Activated T-cell treated with anti-CD3 and anti-CD28 coated beads, Interleukin-2, amount 50 U/mL, for 72 hours (primary cell): ENCODE data around the gene LDHA. TPM values are rescaled to one million over a fixed set of nuclear protein-coding genes. Genes with fewer than 3 reads are reported as not detected.

ENCODE experiments used
- ATAC-seq, 2 donors: fragments of 150-1000 bp; cut with Tn5 transposase; replicated peaks in 1 of 2; 2 replicates each; pipeline ENCODE4 v1.10.0; 2021; ENCODE audit warnings: moderate library complexity in 2 of 2, mild to moderate bottlenecking in 1 of 2
- DNase-seq, 2 donors: peaks; one replicate each; pipeline ENCODE4 v3.0.0; 2021 to 2022; ENCODE audit warnings: mixed read lengths in 1 of 2
- H3K27ac Mint-ChIP-seq: one replicate; pipeline ENCODE4 v1.8.0; 2022; ENCODE audit warnings: mild to moderate bottlenecking, moderate library complexity, mixed read lengths
- H3K27me3 Mint-ChIP-seq: one replicate; pipeline ENCODE4 v1.8.0; 2022; ENCODE audit warnings: low read depth, mixed read lengths
- H3K36me3 Mint-ChIP-seq, 2 donors: one replicate each; pipeline ENCODE4 v1.8.0; 2022; ENCODE audit warnings: mixed read lengths in 2 of 2, mild to moderate bottlenecking in 1 of 2; ENCODE audit not compliant: insufficient read depth in 2 of 2
- H3K4me1 Mint-ChIP-seq: one replicate; pipeline ENCODE4 v1.8.0; 2022; ENCODE audit warnings: low read depth, mixed read lengths
- H3K4me3 Mint-ChIP-seq, 2 donors: one replicate each; pipeline ENCODE4 v1.8.0; 2022; ENCODE audit warnings: mild to moderate bottlenecking in 2 of 2, mixed read lengths in 2 of 2, moderate library complexity in 2 of 2
- H3K9me3 Mint-ChIP-seq, 2 donors: one replicate each; pipeline ENCODE4 v1.8.0; 2022; ENCODE audit warnings: mixed read lengths in 2 of 2
- total RNA-seq, 2 donors: library from RNA; stranded (reverse); gene quantifications; one replicate each; pipeline ENCODE4 v1.2.3, GENCODE V29; 2022

Gene LDHA
- 100 to 1,000 TPM; 629 to 665 TPM for total RNA-seq

DNA sequence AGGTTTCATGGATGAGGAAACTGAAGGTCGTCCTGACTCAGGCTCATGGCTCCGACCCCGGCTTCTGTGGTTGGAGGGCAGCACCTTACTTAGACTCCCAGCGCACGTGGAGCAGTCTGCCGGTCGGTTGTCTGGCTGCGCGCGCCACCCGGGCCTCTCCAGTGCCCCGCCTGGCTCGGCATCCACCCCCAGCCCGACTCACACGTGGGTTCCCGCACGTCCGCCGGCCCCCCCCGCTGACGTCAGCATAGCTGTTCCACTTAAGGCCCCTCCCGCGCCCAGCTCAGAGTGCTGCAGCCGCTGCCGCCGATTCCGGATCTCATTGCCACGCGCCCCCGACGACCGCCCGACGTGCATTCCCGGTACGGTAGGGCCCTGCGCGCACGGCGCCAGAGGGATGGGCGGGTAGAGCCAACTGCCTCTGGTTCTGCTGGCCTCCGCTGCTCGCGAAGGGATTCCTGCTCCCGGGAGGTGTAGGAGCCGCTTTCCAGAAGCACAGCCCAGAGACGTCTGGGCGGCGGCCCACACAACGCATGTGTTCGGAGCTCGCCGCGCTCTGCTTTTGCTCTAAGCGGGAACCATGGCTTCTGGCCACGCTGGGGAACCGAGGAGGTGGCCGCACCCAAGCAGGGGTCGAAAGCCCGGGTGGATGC, at the start of gene LDHA:
LDHA (plus strand) TSS at position 289 of the 653 bp plus-strand sequence. CDS start 2,280 bp downstream, outside the sequence.
- H3K36me3 Mint-ChIP-seq, result peaks cover 17 to 36% of the 10 kb centered on the region in 2 donors
- H3K9me3 Mint-ChIP-seq, result no peaks in the 10 kb centered on the region
- DNase-seq, result peak; percentile 99 to 100
- peak; percentile 83 for ATAC-seq
- peaks cover 74% of the 10 kb centered on the region for H3K4me1 Mint-ChIP-seq
- H3K27me3 Mint-ChIP-seq, result no peaks in the 10 kb centered on the region
- peak within 1 kb of the TSS; percentile 97 for H3K27ac Mint-ChIP-seq
- H3K4me3 Mint-ChIP-seq, result peak within 1 kb of the TSS; percentile 97 to 99

DNA sequence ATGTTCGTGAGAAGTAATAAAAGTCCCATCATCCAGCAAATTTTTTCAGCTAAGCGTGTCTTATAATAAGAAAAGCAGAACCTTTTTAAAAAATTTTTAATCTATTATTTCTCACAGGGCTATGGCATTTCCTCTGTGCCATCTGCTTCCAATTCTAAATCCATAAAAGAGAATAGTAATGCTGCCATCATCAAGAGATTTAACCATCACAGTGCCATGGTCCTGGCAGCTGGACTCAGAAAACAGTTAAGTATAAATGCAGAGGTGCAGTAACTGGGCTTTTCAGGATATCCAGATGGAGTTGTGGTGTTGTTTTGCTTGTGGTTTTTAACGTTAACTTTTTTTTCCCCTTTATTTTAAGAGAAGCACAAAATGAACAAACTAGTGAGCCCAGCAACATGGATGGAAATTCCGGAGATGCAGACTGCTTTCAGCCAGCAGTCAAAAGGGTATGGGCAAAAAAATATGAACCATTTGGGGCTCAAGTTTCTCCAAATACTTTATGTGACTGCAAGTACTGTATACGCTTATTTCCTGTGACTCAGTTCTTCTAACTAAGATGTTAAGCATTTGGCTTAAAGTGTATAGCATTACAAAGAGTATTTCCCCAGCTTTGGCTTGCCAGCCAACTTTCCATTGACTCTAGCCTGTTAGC, 46.8 kb upstream of the LDHA start:
- DNase-seq (no peak), ATAC-seq (no peak)
- peak overlapping the region; percentile 3 for H3K27ac Mint-ChIP-seq
- H3K4me1 Mint-ChIP-seq, result no peaks in the 10 kb centered on the region
- peaks cover 2 to 18% of the 10 kb centered on the region in 2 donors for H3K36me3 Mint-ChIP-seq
- H3K9me3 Mint-ChIP-seq, result no peaks in the 10 kb centered on the region
- H3K4me3 Mint-ChIP-seq, result no peak overlapping the region
- no peaks in the 10 kb centered on the region for H3K27me3 Mint-ChIP-seq

DNA sequence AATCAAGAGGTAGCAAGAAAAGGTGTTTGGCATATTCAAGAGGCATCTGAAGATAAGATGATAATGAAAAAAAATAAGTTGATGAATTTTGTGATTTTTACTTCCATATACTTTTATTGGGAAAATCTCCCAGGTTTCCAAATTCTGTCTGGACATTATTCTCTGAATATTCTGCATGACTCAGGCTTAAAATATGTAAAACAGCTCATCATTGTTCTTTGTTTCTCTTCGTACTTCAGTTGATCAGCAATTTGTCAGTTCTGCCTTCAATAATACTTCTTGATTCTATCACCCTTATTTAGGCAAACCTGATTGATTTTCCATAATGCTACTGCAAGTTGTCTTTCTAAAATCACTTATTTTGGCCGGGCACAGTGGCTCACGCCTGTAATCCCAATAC, 41.8 kb upstream of the LDHA start:
- Mint-ChIP-seq H3K4me1 (no peaks in the 10 kb centered on the region), H3K9me3 (no peaks in the 10 kb centered on the region), H3K27ac (no peak overlapping the region), H3K4me3 (no peak overlapping the region), H3K36me3 (peaks cover 1 to 16% of the 10 kb centered on the region in 2 donors), H3K27me3 (no peaks in the 10 kb centered on the region)
- no peak for DNase-seq
- no peak for ATAC-seq

DNA sequence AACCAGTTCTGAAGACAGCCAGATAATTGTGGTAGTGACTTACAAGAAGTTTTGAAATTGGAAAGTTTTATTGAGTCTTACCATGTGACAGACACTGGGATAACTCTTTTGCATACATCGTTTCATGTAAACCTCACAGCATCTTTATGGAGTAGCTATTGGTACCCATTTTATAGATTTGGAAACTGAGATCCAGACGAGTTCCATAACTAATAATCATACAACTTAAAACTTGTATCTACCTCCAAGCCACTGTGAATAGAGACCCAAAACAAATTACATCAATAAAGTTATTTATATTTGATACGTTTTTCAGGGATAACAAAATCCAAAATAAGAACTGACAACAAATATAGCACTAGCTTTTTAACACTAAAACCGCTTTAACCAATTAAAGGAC, 35.7 kb upstream of the LDHA start:
- Mint-ChIP-seq H3K27me3 (no peaks in the 10 kb centered on the region), H3K36me3 (peaks cover 4 to 15% of the 10 kb centered on the region in 2 donors), H3K27ac (no peak overlapping the region), H3K4me3 (no peak overlapping the region), H3K4me1 (no peaks in the 10 kb centered on the region), H3K9me3 (no peaks in the 10 kb centered on the region)
- no peak for ATAC-seq
- DNase-seq, result no peak

DNA sequence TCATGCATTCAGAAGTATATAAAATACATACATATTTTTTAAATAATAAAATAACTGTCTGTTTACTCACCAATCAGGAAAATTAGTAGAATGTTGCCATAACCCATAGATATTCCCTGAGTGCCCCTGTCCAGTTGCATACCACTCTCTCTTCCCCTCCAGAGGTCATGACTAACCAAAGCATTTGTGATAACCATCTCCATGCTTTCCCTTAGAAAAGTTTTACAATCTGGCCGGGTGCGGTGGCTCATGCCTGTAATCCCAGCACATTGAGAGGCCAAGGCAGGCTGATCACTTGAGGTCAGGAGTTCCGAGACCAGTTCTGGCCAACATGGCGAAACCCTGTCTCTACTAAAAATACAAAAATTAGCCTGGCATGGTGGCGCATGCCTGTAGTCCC, 33.2 kb upstream of the LDHA start:
- Mint-ChIP-seq H3K4me1 (no peaks in the 10 kb centered on the region), H3K27me3 (no peaks in the 10 kb centered on the region), H3K9me3 (no peaks in the 10 kb centered on the region), H3K36me3 (peaks cover 4 to 17% of the 10 kb centered on the region in 2 donors), H3K4me3 (no peak overlapping the region), H3K27ac (no peak overlapping the region)
- DNase-seq (no peak), ATAC-seq (no peak)

DNA sequence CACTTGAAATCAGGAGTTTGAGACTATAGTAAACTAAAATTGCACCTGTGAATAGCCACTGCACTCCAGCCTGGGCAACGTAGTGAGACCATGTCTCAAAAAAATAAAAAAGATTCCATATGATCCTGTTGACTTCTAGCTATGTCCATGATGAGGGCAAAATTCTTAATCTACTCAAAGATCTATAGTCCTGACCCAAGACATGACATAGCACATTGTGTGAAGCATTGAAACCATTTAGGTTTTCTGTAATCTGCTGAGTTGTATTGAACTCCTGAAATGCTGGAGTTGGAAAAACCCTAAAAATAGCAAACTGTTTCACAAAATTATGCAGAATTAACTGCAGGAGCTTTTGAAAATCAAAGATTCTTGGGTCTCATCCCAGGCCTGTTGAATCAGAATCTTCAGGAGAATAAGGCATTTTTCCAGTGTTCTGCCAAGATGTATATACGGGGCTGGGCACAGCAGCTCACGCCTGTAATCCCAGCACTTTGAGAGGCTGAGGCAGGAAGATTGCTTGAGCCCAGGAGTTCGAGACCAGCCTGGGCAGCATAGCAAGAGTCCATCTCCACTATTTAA, 29.8 kb upstream of the LDHA start:
- no peaks in the 10 kb centered on the region for H3K27me3 Mint-ChIP-seq
- DNase-seq (no peak), ATAC-seq (no peak)
- no peak overlapping the region for H3K4me3 Mint-ChIP-seq
- H3K4me1 Mint-ChIP-seq, result no peaks in the 10 kb centered on the region
- H3K36me3 Mint-ChIP-seq, result peaks cover 2 to 17% of the 10 kb centered on the region in 2 donors
- H3K9me3 Mint-ChIP-seq, result no peaks in the 10 kb centered on the region
- H3K27ac Mint-ChIP-seq, result no peak overlapping the region

DNA sequence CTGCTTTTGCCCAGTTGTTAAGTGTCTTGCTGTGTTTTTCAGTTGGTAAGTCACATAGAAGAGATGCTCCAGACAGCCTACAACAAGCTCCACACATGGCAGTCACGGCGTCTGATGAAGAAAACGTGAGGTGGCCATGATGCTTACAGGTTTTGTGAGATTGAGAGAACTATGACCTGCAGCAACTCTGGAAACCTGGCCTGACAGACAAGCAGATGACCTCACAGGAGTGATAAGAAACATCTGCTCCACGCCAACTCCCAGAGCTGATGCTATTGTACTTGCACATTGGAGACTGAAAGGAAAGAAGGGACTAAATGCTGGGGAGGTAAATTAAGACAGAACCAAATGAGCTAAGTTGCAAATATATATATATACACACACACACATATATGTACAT, 28.6 kb upstream of the LDHA start:
- H3K4me1 Mint-ChIP-seq, result no peaks in the 10 kb centered on the region
- H3K27me3 Mint-ChIP-seq, result no peaks in the 10 kb centered on the region
- no peak for DNase-seq
- peak overlapping the region; percentile 1 for H3K27ac Mint-ChIP-seq
- no peaks in the 10 kb centered on the region for H3K9me3 Mint-ChIP-seq
- H3K4me3 Mint-ChIP-seq, result no peak overlapping the region
- ATAC-seq, result no peak
- H3K36me3 Mint-ChIP-seq, result peaks cover 2 to 17% of the 10 kb centered on the region in 2 donors

DNA sequence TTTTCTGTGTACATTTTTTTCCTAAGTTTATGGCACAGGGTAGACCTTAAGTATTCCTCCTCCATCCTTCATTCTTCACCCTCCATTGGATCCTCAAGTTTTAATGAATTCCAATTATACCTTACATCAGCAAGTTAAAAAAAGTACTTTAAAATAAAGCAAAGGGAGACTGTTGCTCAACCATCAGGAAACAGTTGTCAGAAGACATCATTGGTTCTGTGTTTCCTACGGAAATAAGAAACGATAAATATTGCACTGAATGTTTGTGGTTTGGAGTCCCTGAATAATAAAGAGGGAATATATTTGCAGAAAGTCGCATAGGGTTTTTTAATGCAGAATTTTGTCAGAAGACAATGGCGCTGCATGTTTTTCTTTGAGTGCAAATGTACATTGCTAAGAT, 28.1 kb upstream of the LDHA start:
- no peak for ATAC-seq
- peak overlapping the region; percentile 42 for H3K27ac Mint-ChIP-seq
- no peaks in the 10 kb centered on the region for H3K27me3 Mint-ChIP-seq
- no peak overlapping the region for H3K4me3 Mint-ChIP-seq
- DNase-seq, result no peak
- H3K9me3 Mint-ChIP-seq, result no peaks in the 10 kb centered on the region
- peaks cover 0 to 15% of the 10 kb centered on the region in 2 donors for H3K36me3 Mint-ChIP-seq
- H3K4me1 Mint-ChIP-seq, result peaks cover 4% of the 10 kb centered on the region

DNA sequence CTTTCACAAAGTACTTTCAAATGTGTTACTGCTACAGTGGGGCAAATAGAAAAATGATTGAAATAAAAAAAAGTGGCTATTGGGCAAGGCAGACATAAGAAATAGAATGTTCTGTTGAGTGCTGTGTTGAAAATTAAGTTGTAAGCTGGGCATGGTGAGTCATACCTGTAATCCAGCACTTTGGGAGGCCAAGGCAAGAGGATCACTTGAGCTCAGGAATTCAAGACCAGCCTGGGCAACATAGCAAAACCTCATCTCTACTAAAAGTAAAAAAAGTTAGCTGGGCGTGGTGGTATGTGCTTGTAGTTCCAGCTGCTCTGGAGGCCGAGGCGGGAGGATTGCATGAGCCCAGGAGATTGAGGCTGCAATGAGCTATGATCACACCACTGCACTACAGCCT, 26.9 kb upstream of the LDHA start:
- Mint-ChIP-seq H3K27ac (no peak overlapping the region), H3K27me3 (no peaks in the 10 kb centered on the region), H3K4me3 (no peak overlapping the region), H3K4me1 (peaks cover 6% of the 10 kb centered on the region), H3K9me3 (no peaks in the 10 kb centered on the region), H3K36me3 (peaks cover 0 to 14% of the 10 kb centered on the region in 2 donors)
- ATAC-seq (no peak), DNase-seq (no peak)

DNA sequence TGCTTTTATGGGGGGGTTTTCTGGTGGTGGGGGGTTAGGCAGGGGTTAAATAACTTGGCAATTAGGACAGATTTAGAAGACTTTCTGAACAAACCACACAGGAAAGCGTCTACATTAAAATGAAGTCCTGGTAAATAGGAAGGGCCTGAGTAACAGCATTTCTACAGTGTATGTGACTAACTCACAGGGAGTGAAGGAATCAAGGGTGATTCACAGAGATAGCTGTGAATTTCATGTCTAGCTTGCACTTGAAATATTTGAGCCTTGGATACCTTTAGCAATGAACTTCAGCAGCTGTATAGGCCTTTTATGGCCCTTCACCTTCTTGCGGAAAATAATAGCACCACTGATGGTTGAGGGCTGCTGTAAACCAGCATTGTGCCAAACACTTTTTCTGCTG, 26.1 kb upstream of the LDHA start:
- no peaks in the 10 kb centered on the region for H3K9me3 Mint-ChIP-seq
- H3K36me3 Mint-ChIP-seq, result peaks cover 0 to 14% of the 10 kb centered on the region in 2 donors
- peak overlapping the region; percentile 36 for H3K27ac Mint-ChIP-seq
- H3K4me1 Mint-ChIP-seq, result peaks cover 6% of the 10 kb centered on the region
- no peak for ATAC-seq
- no peak for DNase-seq
- no peaks in the 10 kb centered on the region for H3K27me3 Mint-ChIP-seq
- H3K4me3 Mint-ChIP-seq, result no peak overlapping the region

DNA sequence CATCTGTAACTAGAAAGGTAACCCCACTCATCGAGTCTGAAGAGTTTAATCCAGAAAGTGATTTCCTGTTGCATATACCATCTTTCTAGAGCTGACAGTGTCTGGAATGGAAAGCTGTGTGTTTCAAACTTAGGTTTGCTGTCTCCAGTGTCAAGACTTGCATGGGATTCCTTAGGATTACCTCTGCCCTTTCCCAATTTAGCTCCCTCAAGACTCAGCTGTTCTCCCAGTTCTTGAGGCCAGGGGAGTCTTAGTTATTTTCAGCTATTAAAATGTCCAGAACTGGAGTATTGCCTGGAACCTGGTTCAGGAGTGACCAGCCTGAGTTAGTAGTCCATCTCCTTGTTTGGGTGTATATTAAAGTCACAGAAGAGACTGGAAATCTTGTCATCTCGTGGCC, 25.0 kb upstream of the LDHA start:
- ATAC-seq (no peak), DNase-seq (no peak)
- Mint-ChIP-seq H3K9me3 (no peaks in the 10 kb centered on the region), H3K27ac (no peak overlapping the region), H3K36me3 (peaks cover 0 to 10% of the 10 kb centered on the region in 2 donors), H3K27me3 (no peaks in the 10 kb centered on the region), H3K4me3 (no peak overlapping the region), H3K4me1 (peaks cover 6% of the 10 kb centered on the region)

DNA sequence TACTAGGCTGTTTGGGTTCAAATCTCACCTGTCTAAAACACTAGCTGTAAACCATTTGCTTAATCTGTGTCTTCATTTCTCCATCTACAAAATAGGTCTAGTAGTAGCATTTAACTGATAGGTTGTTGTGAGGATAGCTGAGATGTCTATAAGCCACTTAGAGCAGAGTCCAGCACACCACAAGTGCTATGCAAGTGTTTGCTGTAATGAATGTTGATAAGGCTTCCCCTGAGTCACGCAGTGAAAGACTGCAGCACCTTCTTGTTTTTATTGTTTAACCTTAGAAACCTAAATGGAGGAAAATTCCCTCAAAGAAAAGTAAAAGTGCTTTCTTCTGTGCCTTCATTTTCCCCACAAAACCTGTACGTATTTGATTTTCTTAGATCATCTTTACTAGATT, 23.1 kb upstream of the LDHA start:
- Mint-ChIP-seq H3K36me3 (peaks cover 0 to 3% of the 10 kb centered on the region in 2 donors), H3K27ac (no peak overlapping the region), H3K9me3 (no peaks in the 10 kb centered on the region), H3K4me3 (no peak overlapping the region), H3K27me3 (no peaks in the 10 kb centered on the region), H3K4me1 (peaks cover 6% of the 10 kb centered on the region)
- ATAC-seq, result no peak
- DNase-seq, result no peak

DNA sequence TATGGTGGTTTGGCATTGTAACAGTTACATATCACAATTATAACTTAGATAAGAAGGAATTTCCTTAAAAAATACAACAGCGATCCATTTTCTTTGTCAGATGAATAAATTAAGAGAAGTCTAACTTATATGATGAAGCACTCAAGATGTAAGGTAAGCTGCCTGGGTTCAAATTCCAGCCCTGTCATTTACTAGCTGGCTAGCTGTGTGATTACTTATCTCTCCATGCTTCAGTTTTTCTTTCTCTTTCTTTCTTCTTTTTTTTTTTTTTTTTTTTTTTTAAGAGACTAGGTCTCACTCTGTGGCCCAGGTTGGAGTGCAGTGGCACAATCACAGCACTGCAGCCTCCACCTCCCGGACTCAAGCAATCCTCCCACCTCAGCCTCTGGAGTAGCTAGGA, 22.2 kb upstream of the LDHA start:
- no peak overlapping the region for H3K27ac Mint-ChIP-seq
- no peak for ATAC-seq
- H3K9me3 Mint-ChIP-seq, result no peaks in the 10 kb centered on the region

More for the DNA sequence above, 22.2 kb upstream of the LDHA start:
- Mint-ChIP-seq H3K4me3 (no peak overlapping the region), H3K4me1 (peaks cover 11% of the 10 kb centered on the region), H3K27me3 (no peaks in the 10 kb centered on the region), H3K36me3 (peaks cover 0 to 2% of the 10 kb centered on the region in 2 donors)
- no peak for DNase-seq
